Vagina (tissue), 2 donors: ENCODE results near the gene DVL1. TPM values are rescaled to one million over a fixed set of nuclear protein-coding genes. Genes with fewer than 3 reads are reported as not detected.

Experiments used
- DNase-seq, 2 donors: peaks; one replicate each; pipeline ENCODE4 v3.0.0-alpha.2; 2017; ENCODE audit errors: extremely low spot score in 2 of 2
- H3K27ac ChIP-seq: fragments of 200-600 bp; sonication (generic); one replicate; pipeline ENCODE4 v1.5.1; 2019
- H3K27me3 ChIP-seq: fragments of 200-600 bp; sonication (generic); one replicate; pipeline ENCODE4 v1.5.1; 2019
- H3K36me3 ChIP-seq, 2 donors: fragments of 200-600 bp; sonication (generic); one replicate each; pipeline ENCODE4 v1.5.1; 2017 to 2019
- H3K4me1 ChIP-seq: fragments of 200-600 bp; sonication (generic); one replicate; pipeline ENCODE4 v1.5.1; 2019
- H3K4me3 ChIP-seq, 2 donors: fragments of 200-600 bp; sonication (generic); 1 replicate in 1 of 2; 2 replicates in 1 of 2; pipeline ENCODE4 v1.5.1; 2016 to 2019
- H3K9me3 ChIP-seq: fragments of 200-600 bp; sonication (generic); one replicate; pipeline ENCODE4 v1.5.1; 2019
- POLR2A ChIP-seq, 2 donors: fragments of 450-650 bp; IDR thresholded peaks; one replicate each; pipeline ENCODE4 v1.6.1; 2017; ENCODE audit warnings: antibody characterized with exemption in 2 of 2, mild to moderate bottlenecking in 2 of 2, moderate library complexity in 2 of 2
- POLR2AphosphoS5 ChIP-seq, 2 donors: sonication (generic); formaldehyde crosslinking; IDR thresholded peaks; one replicate each; pipeline ENCODE4 v1.9.0; 2017; ENCODE audit warnings: antibody characterized with exemption in 2 of 2, mild to moderate bottlenecking in 2 of 2, low read depth in 1 of 2; ENCODE audit not compliant: insufficient read depth in 1 of 2
- intact Hi-C: fragments of 100-400 bp; cut with DNase I; formaldehyde crosslinking; loops from one replicate; pipeline ENCODE4 v1.15.1; 2023
- total RNA-seq: library from RNA; depleted of rRNA; stranded (reverse); fragments of >200 nt; gene quantifications from one replicate; pipeline ENCODE4 v1.2.3, GENCODE V29; 2016
- TF ChIP-seq, protein P1 (sequence below), 3 experiments: fragments of 450-650 bp in 2 of 3; fragments of 200-600 bp in 1 of 3; sonication (generic) in 1 of 3; IDR thresholded peaks; one replicate each; pipeline ENCODE4 v1.5.1; 2017 to 2019; ENCODE audit warnings: antibody characterized with exemption in 3 of 3, mild to moderate bottlenecking in 2 of 3, moderate library complexity in 2 of 3

Gene DVL1
- total RNA-seq, 1 donor from 2014 or later, result 72.4 TPM

DNA sequence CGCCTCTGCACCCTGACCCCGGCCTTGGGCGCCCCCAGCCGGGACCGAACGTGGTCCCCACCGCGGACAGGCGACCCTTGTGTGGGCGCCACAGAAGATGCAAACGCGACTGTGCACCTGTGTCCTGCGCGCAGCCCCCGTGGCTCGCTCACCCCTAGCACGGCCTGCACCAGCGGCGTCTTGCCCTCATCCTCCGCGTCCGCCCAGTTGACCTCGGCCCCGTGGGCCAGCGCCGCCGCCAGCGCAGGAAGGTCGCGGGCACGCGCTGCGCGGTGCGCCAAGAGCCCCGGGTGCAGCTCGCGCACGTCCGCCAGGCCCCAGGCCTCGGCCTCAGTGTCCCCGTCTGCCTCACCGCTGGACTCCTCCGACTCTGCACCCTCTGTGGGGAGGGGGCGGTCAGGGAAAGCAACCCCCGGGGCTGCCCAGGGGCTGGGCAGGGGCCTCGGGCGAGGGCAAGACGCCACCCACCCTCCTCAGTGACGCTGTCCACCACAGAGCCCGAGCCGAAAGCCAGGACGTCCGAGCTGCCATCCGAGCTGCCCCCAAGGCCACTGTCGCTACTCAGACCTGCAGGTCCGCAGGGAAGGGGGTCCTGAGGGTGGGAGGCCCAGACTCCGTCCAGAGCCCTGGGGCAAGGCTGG, 54.8 kb downstream of the DVL1 start:
- no peaks in the 10 kb centered on the region for H3K9me3 ChIP-seq
- H3K4me1 ChIP-seq, result peaks cover 15% of the 10 kb centered on the region
- H3K4me3 ChIP-seq, result no peak overlapping the region
- TF ChIP-seq, protein P1, sequence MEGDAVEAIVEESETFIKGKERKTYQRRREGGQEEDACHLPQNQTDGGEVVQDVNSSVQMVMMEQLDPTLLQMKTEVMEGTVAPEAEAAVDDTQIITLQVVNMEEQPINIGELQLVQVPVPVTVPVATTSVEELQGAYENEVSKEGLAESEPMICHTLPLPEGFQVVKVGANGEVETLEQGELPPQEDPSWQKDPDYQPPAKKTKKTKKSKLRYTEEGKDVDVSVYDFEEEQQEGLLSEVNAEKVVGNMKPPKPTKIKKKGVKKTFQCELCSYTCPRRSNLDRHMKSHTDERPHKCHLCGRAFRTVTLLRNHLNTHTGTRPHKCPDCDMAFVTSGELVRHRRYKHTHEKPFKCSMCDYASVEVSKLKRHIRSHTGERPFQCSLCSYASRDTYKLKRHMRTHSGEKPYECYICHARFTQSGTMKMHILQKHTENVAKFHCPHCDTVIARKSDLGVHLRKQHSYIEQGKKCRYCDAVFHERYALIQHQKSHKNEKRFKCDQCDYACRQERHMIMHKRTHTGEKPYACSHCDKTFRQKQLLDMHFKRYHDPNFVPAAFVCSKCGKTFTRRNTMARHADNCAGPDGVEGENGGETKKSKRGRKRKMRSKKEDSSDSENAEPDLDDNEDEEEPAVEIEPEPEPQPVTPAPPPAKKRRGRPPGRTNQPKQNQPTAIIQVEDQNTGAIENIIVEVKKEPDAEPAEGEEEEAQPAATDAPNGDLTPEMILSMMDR (IDR thresholded peaks at IDR 0.05), result no peak
- TF ChIP-seq POLR2A (IDR thresholded peaks at IDR 0.05) (no peak), POLR2AphosphoS5 (IDR thresholded peaks at IDR 0.05; ENCODE audit: insufficient read depth in 1 of 2, low read depth in 1 of 2) (no peak)
- H3K27ac ChIP-seq, result no peak overlapping the region
- H3K27me3 ChIP-seq, result no peaks in the 10 kb centered on the region
- intact Hi-C loops, result loop anchor here (5.0 kb wide), 1 partner anchor 172 kb away; no protein-coding TSS in a partner anchor
- no peak for DNase-seq
- peaks cover 0 to 9% of the 10 kb centered on the region in 2 donors for H3K36me3 ChIP-seq

- no peaks in the 10 kb centered on the region for H3K9me3 ChIP-seq
- H3K4me3 ChIP-seq, result no peak overlapping the region
- intact Hi-C loops, result loop anchor here (5.0 kb wide), 1 partner anchor 171 kb away; no protein-coding TSS in a partner anchor
- TF ChIP-seq, protein P1 (IDR thresholded peaks at IDR 0.05), result no peak
- TF ChIP-seq POLR2A (IDR thresholded peaks at IDR 0.05), result no peak
- no peak for TF ChIP-seq POLR2AphosphoS5 (IDR thresholded peaks at IDR 0.05; ENCODE audit: insufficient read depth in 1 of 2, low read depth in 1 of 2)
- DNase-seq, result no peak
- no peak overlapping the region for H3K27ac ChIP-seq
- peaks cover 15% of the 10 kb centered on the region for H3K4me1 ChIP-seq
- H3K27me3 ChIP-seq, result no peaks in the 10 kb centered on the region
- peaks cover 0 to 9% of the 10 kb centered on the region in 2 donors for H3K36me3 ChIP-seq
These were observed 55.7 kb downstream of the DVL1 start for GRCh38 chr1:1293263-1294249.

GRCh38 chr1:1292851-1293250, 56.4 kb downstream of the DVL1 start:
- no peaks in the 10 kb centered on the region for H3K27me3 ChIP-seq
- no peak overlapping the region for H3K27ac ChIP-seq
- no peaks in the 10 kb centered on the region for H3K9me3 ChIP-seq
- peaks cover 15% of the 10 kb centered on the region for H3K4me1 ChIP-seq
- no peak for DNase-seq
- intact Hi-C loops, result loop anchor here (5.0 kb wide), 1 partner anchor 171 kb away; no protein-coding TSS in a partner anchor
- H3K4me3 ChIP-seq, result no peak overlapping the region
- peaks cover 0 to 9% of the 10 kb centered on the region in 2 donors for H3K36me3 ChIP-seq
- TF ChIP-seq, protein P1 (IDR thresholded peaks at IDR 0.05), result no peak
- TF ChIP-seq POLR2AphosphoS5 (IDR thresholded peaks at IDR 0.05; ENCODE audit: insufficient read depth in 1 of 2, low read depth in 1 of 2) (no peak), POLR2A (IDR thresholded peaks at IDR 0.05) (no peak)

DNA sequence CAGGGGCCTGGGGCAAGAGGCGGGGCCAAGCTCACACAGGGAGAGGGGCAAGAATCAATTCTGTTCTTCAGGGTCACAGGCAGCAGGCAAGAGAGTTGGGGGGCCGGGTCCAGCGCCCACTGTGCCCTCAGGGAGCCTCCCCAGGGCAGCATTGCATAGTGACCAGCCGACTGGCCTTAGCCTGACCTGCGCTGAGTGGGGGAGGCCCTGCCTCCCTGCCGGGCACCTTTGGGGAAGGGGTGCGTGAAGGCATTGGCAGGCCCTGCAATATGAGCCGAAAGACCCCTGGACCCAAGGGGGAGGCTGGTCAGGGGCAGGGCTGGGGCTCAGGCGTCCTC, 56.8 kb downstream of the DVL1 start:
- Histone ChIP-seq H3K27ac (no peak overlapping the region), H3K4me3 (no peak overlapping the region), H3K4me1 (peaks cover 15% of the 10 kb centered on the region), H3K27me3 (no peaks in the 10 kb centered on the region), H3K36me3 (peaks cover 0 to 9% of the 10 kb centered on the region in 2 donors), H3K9me3 (no peaks in the 10 kb centered on the region)
- no peak for DNase-seq
- TF ChIP-seq, protein P1 (IDR thresholded peaks at IDR 0.05), result no peak
- TF ChIP-seq POLR2A (IDR thresholded peaks at IDR 0.05) (no peak), POLR2AphosphoS5 (IDR thresholded peaks at IDR 0.05; ENCODE audit: insufficient read depth in 1 of 2, low read depth in 1 of 2) (no peak)
- intact Hi-C loops, result loop anchor here (5.0 kb wide), 1 partner anchor 170 kb away; no protein-coding TSS in a partner anchor
